Skeletal muscle tissue (tissue), 4 donors: ENCODE measurements around the gene GOLGA6L1. TPM values are rescaled to one million over a fixed set of nuclear protein-coding genes. Genes with fewer than 3 reads are reported as not detected.
"Not testable (repeated sequence)": the region's sequence is repeated elsewhere in the genome, so short reads cannot be mapped to it uniquely, and the experiment has no call there.

ENCODE experiments used
- H3K27ac ChIP-seq: one replicate; pipeline ENCODE4 v1.7.0; 2013; ENCODE audit warnings: mild to moderate bottlenecking, low read depth, low read length, inconsistent platforms
- H3K27me3 ChIP-seq, 3 donors: one replicate each; pipeline ENCODE4 v1.7.0; 2013; ENCODE audit warnings: low read length in 3 of 3; ENCODE audit not compliant: control insufficient read depth in 3 of 3, insufficient read depth in 3 of 3
- H3K36me3 ChIP-seq, 3 donors: one replicate each; pipeline ENCODE4 v1.7.0; 2013; ENCODE audit warnings: low read length in 3 of 3; ENCODE audit not compliant: control insufficient read depth in 3 of 3, insufficient read depth in 3 of 3
- H3K4me1 ChIP-seq, 3 donors: one replicate each; pipeline ENCODE4 v1.7.0; 2013; ENCODE audit warnings: low read length in 3 of 3, mild to moderate bottlenecking in 3 of 3; ENCODE audit not compliant: control insufficient read depth in 3 of 3, insufficient read depth in 3 of 3
- H3K4me3 ChIP-seq, 3 donors: one replicate each; pipeline ENCODE4 v1.7.0; 2013; ENCODE audit warnings: low read length in 3 of 3
- H3K9ac ChIP-seq, 3 donors: one replicate each; pipeline ENCODE4 v1.7.0; 2013; ENCODE audit warnings: low read length in 3 of 3, mild to moderate bottlenecking in 3 of 3, moderate library complexity in 2 of 3, low read depth in 1 of 3
- H3K9me3 ChIP-seq, 3 donors: one replicate each; pipeline ENCODE4 v1.7.0; 2013; ENCODE audit warnings: low read length in 3 of 3; ENCODE audit not compliant: control insufficient read depth in 3 of 3
- total RNA-seq: library from RNA; depleted of rRNA; stranded (reverse); fragments of >200 nt; gene quantifications from one replicate; pipeline ENCODE4 v1.2.3, GENCODE V29; 2014
- donor health status: Osteomylitis.

The GOLGA6L1 gene
- not detected for total RNA-seq

GRCh38 chr15:23136722-23137121 is at the start of gene GOLGA6L1:
Gene GOLGA6L1, minus strand, starts transcription at chr15:23136822. Its CDS starts 91 bp downstream, at chr15:23136731.
- H3K4me3 ChIP-seq, H3K27ac ChIP-seq, H3K9me3 ChIP-seq, H3K9ac ChIP-seq, H3K36me3 ChIP-seq, H3K27me3 ChIP-seq, H3K4me1 ChIP-seq: not testable (repeated sequence)

GRCh38 chr15:23181201-23181600 is 44.6 kb upstream of the GOLGA6L1 start:
- H3K4me1 ChIP-seq, H3K4me3 ChIP-seq, H3K9me3 ChIP-seq, H3K36me3 ChIP-seq, H3K27me3 ChIP-seq, H3K9ac ChIP-seq, H3K27ac ChIP-seq: not testable (repeated sequence)

GRCh38 chr15:23180547-23180927 is 43.9 kb upstream of the GOLGA6L1 start:
- not testable (repeated sequence) for H3K9me3 ChIP-seq, H3K36me3 ChIP-seq, H3K4me3 ChIP-seq, H3K27me3 ChIP-seq, H3K9ac ChIP-seq, H3K4me1 ChIP-seq, H3K27ac ChIP-seq

GRCh38 chr15:23179768-23180546 is 43.3 kb upstream of the GOLGA6L1 start:
- H3K27me3 ChIP-seq, H3K4me1 ChIP-seq, H3K36me3 ChIP-seq, H3K9me3 ChIP-seq, H3K9ac ChIP-seq, H3K4me3 ChIP-seq, H3K27ac ChIP-seq: not testable (repeated sequence)

- not testable (repeated sequence) for H3K9me3 ChIP-seq, H3K4me3 ChIP-seq, H3K36me3 ChIP-seq, H3K4me1 ChIP-seq, H3K27me3 ChIP-seq, H3K27ac ChIP-seq, H3K9ac ChIP-seq
These were observed 40.1 kb upstream of the GOLGA6L1 start for GRCh38 chr15:23176683-23177082.

GRCh38 chr15:23175606-23176005 is 39.0 kb upstream of the GOLGA6L1 start:
- H3K4me1 ChIP-seq, H3K36me3 ChIP-seq, H3K9me3 ChIP-seq, H3K27me3 ChIP-seq, H3K27ac ChIP-seq, H3K9ac ChIP-seq, H3K4me3 ChIP-seq: not testable (repeated sequence)

- H3K27ac ChIP-seq, H3K36me3 ChIP-seq, H3K9ac ChIP-seq, H3K9me3 ChIP-seq, H3K4me3 ChIP-seq, H3K27me3 ChIP-seq, H3K4me1 ChIP-seq: not testable (repeated sequence)
These were observed 38.1 kb upstream of the GOLGA6L1 start for GRCh38 chr15:23174609-23175140.

GRCh38 chr15:23132787-23133186 is 3.8 kb downstream of the GOLGA6L1 start:
- H3K4me3 ChIP-seq, H3K27ac ChIP-seq, H3K4me1 ChIP-seq, H3K27me3 ChIP-seq, H3K9ac ChIP-seq, H3K36me3 ChIP-seq, H3K9me3 ChIP-seq: not testable (repeated sequence)

GRCh38 chr15:23118208-23118607 is 18.4 kb downstream of the GOLGA6L1 start:
- Histone ChIP-seq H3K4me1 (no peaks in the 10 kb centered on the region), H3K4me3 (no peak overlapping the region), H3K9ac (no peak overlapping the region), H3K27me3 (no peaks in the 10 kb centered on the region), H3K27ac (no peak overlapping the region), H3K9me3 (no peaks in the 10 kb centered on the region), H3K36me3 (no peaks in the 10 kb centered on the region)

- Histone ChIP-seq H3K27me3 (no peaks in the 10 kb centered on the region), H3K4me3 (no peak overlapping the region), H3K4me1 (no peaks in the 10 kb centered on the region), H3K36me3 (no peaks in the 10 kb centered on the region), H3K9ac (no peak overlapping the region), H3K27ac (no peak overlapping the region), H3K9me3 (no peaks in the 10 kb centered on the region)
These were observed 40.8 kb downstream of the GOLGA6L1 start for GRCh38 chr15:23095796-23096195.
